Measurements from ENCODE around the gene CCDC57.

DNA sequence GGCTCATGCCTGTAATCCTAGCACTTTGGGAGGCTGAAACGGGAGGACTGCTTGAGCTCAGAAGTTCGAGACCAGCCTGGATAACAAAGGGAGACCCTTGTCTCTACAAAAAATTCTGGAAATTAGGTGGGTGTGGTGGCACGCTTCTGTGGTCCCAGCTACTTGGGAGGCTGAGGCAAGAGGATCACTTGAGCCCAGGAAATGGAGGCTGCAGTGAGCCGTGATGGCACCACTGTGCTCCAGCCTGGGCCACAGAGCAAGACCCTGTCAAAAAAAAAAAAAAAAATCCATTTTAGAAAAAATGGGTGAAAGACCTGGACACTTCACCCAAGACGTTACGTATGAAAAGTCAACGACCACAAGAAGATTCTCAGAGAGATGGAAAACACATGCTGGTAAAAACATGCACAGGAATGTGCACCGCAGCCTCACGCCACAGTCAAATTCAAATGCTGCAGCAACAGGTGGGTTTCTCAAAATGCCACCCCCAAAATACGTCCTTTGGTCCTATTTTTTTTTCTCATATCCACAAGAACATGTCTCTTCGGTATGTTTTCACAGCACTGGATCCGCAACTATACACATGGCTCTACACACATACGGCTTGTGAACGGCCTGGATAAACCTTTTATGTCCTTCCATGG lies 43.7 kb upstream of the CCDC57 start:
- TF ChIP-seq, protein P1, sequence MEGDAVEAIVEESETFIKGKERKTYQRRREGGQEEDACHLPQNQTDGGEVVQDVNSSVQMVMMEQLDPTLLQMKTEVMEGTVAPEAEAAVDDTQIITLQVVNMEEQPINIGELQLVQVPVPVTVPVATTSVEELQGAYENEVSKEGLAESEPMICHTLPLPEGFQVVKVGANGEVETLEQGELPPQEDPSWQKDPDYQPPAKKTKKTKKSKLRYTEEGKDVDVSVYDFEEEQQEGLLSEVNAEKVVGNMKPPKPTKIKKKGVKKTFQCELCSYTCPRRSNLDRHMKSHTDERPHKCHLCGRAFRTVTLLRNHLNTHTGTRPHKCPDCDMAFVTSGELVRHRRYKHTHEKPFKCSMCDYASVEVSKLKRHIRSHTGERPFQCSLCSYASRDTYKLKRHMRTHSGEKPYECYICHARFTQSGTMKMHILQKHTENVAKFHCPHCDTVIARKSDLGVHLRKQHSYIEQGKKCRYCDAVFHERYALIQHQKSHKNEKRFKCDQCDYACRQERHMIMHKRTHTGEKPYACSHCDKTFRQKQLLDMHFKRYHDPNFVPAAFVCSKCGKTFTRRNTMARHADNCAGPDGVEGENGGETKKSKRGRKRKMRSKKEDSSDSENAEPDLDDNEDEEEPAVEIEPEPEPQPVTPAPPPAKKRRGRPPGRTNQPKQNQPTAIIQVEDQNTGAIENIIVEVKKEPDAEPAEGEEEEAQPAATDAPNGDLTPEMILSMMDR (conservative IDR thresholded peaks at IDR 0.05; ENCODE audit: low read depth, low read length), result no peak
- TF ChIP-seq POLR2A (IDR thresholded peaks at IDR 0.05; ENCODE audit: low read depth, low read length), result peak; percentile 43; the same call in 1 of the 2 replicates

Measured in IMR-90 (cell line).